Stimulated activated naive B cell treated with anti-CD40 and anti-IgM and Interleukin-4, amounts not matched to agents 10 μg/mL and 1 μg/mL and 100 μg/mL, for 72 hours (primary cell): ENCODE data around the gene SHISA3.

ENCODE experiments used
- ATAC-seq, 2 donors: fragments of 150-1000 bp; cut with Tn5 transposase; replicated peaks; 2 replicates each; pipeline ENCODE4 v1.10.0; 2021; ENCODE audit warnings: moderate library complexity in 1 of 2
- DNase-seq: peaks from one replicate; pipeline ENCODE4 v3.0.0; 2021
- H3K27ac Mint-ChIP-seq: one replicate; pipeline ENCODE4 v1.8.0; 2022; ENCODE audit warnings: mild to moderate bottlenecking, mixed read lengths
- H3K27me3 Mint-ChIP-seq, 2 donors: one replicate each; pipeline ENCODE4 v1.8.0; 2022; ENCODE audit warnings: mixed read lengths in 2 of 2
- H3K36me3 Mint-ChIP-seq, 2 donors: one replicate each; pipeline ENCODE4 v1.8.0; 2022; ENCODE audit warnings: mixed read lengths in 2 of 2, mild to moderate bottlenecking in 1 of 2
- H3K4me1 Mint-ChIP-seq, 2 donors: one replicate each; pipeline ENCODE4 v1.8.0; 2022; ENCODE audit warnings: mixed read lengths in 2 of 2, mild to moderate bottlenecking in 1 of 2
- H3K4me3 Mint-ChIP-seq, 2 donors: one replicate each; pipeline ENCODE4 v1.8.0; 2022; ENCODE audit warnings: mild to moderate bottlenecking in 2 of 2, mixed read lengths in 2 of 2, moderate library complexity in 1 of 2
- H3K9me3 Mint-ChIP-seq, 2 donors: one replicate each; pipeline ENCODE4 v1.8.0; 2022; ENCODE audit warnings: mixed read lengths in 2 of 2, mild to moderate bottlenecking in 1 of 2

SHISA3 gene

DNA sequence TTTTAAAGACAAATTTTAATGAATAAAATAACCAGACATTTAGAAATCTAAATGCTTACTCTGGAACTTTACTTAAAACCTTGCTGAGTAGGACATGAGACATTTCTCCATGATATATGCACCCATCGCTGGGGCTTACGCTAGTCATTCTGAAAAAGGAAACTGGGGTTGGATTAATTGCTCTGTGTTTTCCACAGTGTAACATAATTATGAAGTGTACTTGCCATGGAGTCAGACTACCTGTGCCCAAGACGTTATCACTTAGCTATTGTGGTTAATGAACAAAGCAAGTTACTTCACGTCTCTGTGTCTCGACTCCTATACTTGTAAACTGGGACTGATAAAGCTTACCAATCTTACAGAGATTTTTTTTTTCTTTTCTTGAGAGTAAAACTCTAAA lies 47.8 kb downstream of the SHISA3 start:
- ATAC-seq (no peak), DNase-seq (no peak)
- Mint-ChIP-seq H3K27ac (no peak overlapping the region), H3K27me3 (no peaks in the 10 kb centered on the region), H3K4me3 (no peak overlapping the region), H3K4me1 (no peaks in the 10 kb centered on the region), H3K9me3 (peaks cover 0 to 1% of the 10 kb centered on the region in 2 donors), H3K36me3 (peaks cover 20 to 27% of the 10 kb centered on the region in 2 donors)

DNA sequence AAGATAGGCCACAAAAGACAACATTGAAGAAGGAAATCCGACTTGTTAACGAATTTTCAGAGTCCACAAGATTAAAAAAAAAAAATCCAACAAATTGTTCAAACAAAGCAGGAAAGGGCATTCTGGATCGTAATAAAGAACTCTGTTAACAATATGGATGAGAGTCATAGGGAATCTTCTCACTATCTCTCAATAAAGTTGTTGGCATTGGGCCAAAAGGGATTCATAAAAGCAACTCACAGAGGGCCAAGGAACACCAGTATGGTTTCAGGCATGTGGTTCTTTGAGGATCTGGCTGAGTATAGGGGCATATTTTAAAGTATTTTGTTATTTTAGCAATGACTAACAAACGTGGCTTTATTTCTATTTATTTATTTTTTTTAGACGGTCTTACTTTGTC lies 49.5 kb downstream of the SHISA3 start:
- Mint-ChIP-seq H3K27ac (no peak overlapping the region), H3K27me3 (no peaks in the 10 kb centered on the region), H3K9me3 (peaks cover 0 to 3% of the 10 kb centered on the region in 2 donors), H3K4me3 (no peak overlapping the region), H3K36me3 (peaks cover 25 to 40% of the 10 kb centered on the region in 2 donors), H3K4me1 (no peaks in the 10 kb centered on the region)
- no peak for DNase-seq
- ATAC-seq, result no peak
